PC-3 (cell line): Measurements from ENCODE around the gene HEPHL1. TPM values are rescaled to one million over a fixed set of nuclear protein-coding genes. Genes with fewer than 3 reads are reported as not detected.

Experiments
- ATAC-seq: fragments of 200-7000 bp; cut with Tn5 transposase; 2 replicates; pipeline ENCODE4 v1.9.1; 2020; ENCODE audit warnings: mild to moderate bottlenecking, moderate library complexity
- BruUV-seq: library from RNA; stranded (reverse); fragments of 400-500 nt; replicated peaks from 2 replicates; lab custom pipeline; 2021; lab: Mats Ljungman, UMichigan
- CTCF ChIA-PET: fragments of 300-600 bp; sonication (Branson Sonifier 250); formaldehyde crosslinking; loops from one replicate; lab custom pipeline; 2022; ENCODE audit warnings: antibody characterized with exemption; lab: Charles Lee
- POLR2A ChIA-PET: fragments of 300-600 bp; sonication (Branson Sonifier 250); formaldehyde crosslinking; loops from one replicate; lab custom pipeline; 2022; ENCODE audit warnings: antibody characterized with exemption; ENCODE audit not compliant: unreplicated experiment; lab: Charles Lee
- DNase-seq: peaks from one replicate; pipeline ENCODE4 v3.0.0-alpha.2; 2015
- H2AFZ ChIP-seq: fragments of 300-600 bp; sonication (generic); 2 replicates; pipeline ENCODE4 v1.6.0; 2016; ENCODE audit warnings: antibody characterized with exemption, low read length
- H3F3A ChIP-seq: fragments of 300-600 bp; sonication (generic); one replicate; pipeline ENCODE4 v1.6.0; 2017; ENCODE audit warnings: antibody characterized with exemption, low read length, control low read depth, mild to moderate bottlenecking; ENCODE audit not compliant: unreplicated experiment
- H3K27ac ChIP-seq: fragments of 300-600 bp; sonication (generic); 2 replicates; pipeline ENCODE4 v1.5.1; 2016; ENCODE audit warnings: mild to moderate bottlenecking, low read length
- H3K27me3 ChIP-seq: fragments of 300-600 bp; sonication (generic); 2 replicates; pipeline ENCODE4 v1.6.1; 2016; ENCODE audit warnings: low read length, mixed read lengths
- H3K36me3 ChIP-seq: fragments of 300-600 bp; sonication (generic); 2 replicates; pipeline ENCODE4 v1.6.1; 2016; ENCODE audit warnings: low read depth, mixed run types, low read length, mixed read lengths
- H3K4me1 ChIP-seq: fragments of 300-600 bp; sonication (generic); 2 replicates; pipeline ENCODE4 v1.5.1; 2016; ENCODE audit warnings: low read length; ENCODE audit not compliant: insufficient read depth
- H3K4me2 ChIP-seq: fragments of 300-600 bp; sonication (generic); 2 replicates; pipeline ENCODE4 v1.6.0; 2016; ENCODE audit warnings: low read length
- H3K4me3 ChIP-seq: fragments of 300-600 bp; sonication (generic); 2 replicates; pipeline ENCODE4 v1.5.1; 2016; ENCODE audit warnings: mild to moderate bottlenecking, low read length, mixed read lengths
- H3K79me2 ChIP-seq: fragments of 300-600 bp; sonication (generic); 2 replicates; pipeline ENCODE4 v1.6.1; 2017; ENCODE audit warnings: low read length, mixed read lengths
- H3K9ac ChIP-seq: fragments of 300-600 bp; sonication (generic); 2 replicates; pipeline ENCODE4 v1.6.0; 2016; ENCODE audit warnings: mild to moderate bottlenecking, low read length
- H3K9me2 ChIP-seq: fragments of 300-600 bp; sonication (generic); replicated peaks from 2 replicates; pipeline ENCODE4 v1.6.1; 2016; ENCODE audit warnings: mixed run types, low read length, mixed read lengths
- H3K9me3 ChIP-seq: fragments of 300-600 bp; sonication (generic); 2 replicates; pipeline ENCODE4 v1.6.1; 2016; ENCODE audit warnings: low read length, mixed read lengths
- H4K20me1 ChIP-seq: fragments of 300-600 bp; sonication (generic); 2 replicates; pipeline ENCODE4 v1.6.1; 2016; ENCODE audit warnings: low read length, mixed read lengths
- EZH2 ChIP-seq: fragments of 300-600 bp; sonication (generic); IDR thresholded peaks from one replicate; pipeline ENCODE4 v1.6.1; 2017; ENCODE audit warnings: antibody characterized with exemption, mild to moderate bottlenecking, low read length; ENCODE audit not compliant: unreplicated experiment
- EZH2phosphoT487 ChIP-seq: fragments of 300-600 bp; sonication (generic); IDR thresholded peaks from 2 replicates; pipeline ENCODE4 v1.6.1; 2018; ENCODE audit warnings: mild to moderate bottlenecking, antibody characterized with exemption, low read length, borderline replicate concordance
- intact Hi-C: fragments of 100-400 bp; cut with micrococcal nuclease; formaldehyde crosslinking; loops from 2 replicates; pipeline ENCODE4 v1.9.0; 2023
- total RNA-seq: library from RNA; depleted of rRNA; stranded (reverse); fragments of >200 nt; gene quantifications from 2 replicates; pipeline ENCODE4 v1.2.3, GENCODE V29; 2014
- TF ChIP-seq, protein P1 (sequence below): fragments of 300-600 bp; sonication (generic); conservative IDR thresholded peaks from 2 replicates; pipeline ENCODE4 v1.5.1; 2017; ENCODE audit warnings: antibody characterized with exemption, low read depth, mild to moderate bottlenecking, low read length

Gene HEPHL1
- total RNA-seq, 1 experiment from 2014 or later = 4.4 TPM

DNA sequence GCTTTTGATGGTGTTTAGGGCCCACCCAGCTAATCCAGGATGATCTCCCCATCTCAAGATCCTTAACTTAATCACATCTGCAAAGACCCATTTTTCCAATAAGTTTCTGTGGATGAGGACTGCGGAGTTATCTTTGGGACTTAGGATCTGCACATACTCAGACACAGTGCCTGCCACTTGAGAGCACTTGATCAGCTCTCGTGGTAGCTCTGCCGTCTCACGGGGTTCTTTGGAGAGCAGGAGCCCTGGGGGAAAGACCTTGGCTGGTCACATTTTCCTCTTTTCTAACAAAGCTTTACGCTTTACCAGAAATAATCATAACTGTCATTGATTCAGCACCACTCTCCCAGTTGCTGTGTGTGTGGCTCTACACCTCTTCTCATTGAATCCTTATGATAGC lies 6.1 kb downstream of the HEPHL1 start:
- no peaks in the 10 kb centered on the region for H3K9me2 ChIP-seq
- no peaks in the 10 kb centered on the region for H3K9me3 ChIP-seq
- H3K9ac ChIP-seq = no peak overlapping the region
- H4K20me1 ChIP-seq = no peaks in the 10 kb centered on the region
- H3K36me3 ChIP-seq = no peaks in the 10 kb centered on the region
- peaks cover 28% of the 10 kb centered on the region for H3K4me1 ChIP-seq
- ATAC-seq (no peak), DNase-seq (no peak)
- no peak overlapping the region for H3K27ac ChIP-seq
- ChIA-PET CTCF (no interaction called here), POLR2A (no interaction called here)
- no peaks in the 10 kb centered on the region for H3F3A ChIP-seq
- TF ChIP-seq EZH2phosphoT487 (no peak), EZH2 (no peak)
- TF ChIP-seq, protein P1, sequence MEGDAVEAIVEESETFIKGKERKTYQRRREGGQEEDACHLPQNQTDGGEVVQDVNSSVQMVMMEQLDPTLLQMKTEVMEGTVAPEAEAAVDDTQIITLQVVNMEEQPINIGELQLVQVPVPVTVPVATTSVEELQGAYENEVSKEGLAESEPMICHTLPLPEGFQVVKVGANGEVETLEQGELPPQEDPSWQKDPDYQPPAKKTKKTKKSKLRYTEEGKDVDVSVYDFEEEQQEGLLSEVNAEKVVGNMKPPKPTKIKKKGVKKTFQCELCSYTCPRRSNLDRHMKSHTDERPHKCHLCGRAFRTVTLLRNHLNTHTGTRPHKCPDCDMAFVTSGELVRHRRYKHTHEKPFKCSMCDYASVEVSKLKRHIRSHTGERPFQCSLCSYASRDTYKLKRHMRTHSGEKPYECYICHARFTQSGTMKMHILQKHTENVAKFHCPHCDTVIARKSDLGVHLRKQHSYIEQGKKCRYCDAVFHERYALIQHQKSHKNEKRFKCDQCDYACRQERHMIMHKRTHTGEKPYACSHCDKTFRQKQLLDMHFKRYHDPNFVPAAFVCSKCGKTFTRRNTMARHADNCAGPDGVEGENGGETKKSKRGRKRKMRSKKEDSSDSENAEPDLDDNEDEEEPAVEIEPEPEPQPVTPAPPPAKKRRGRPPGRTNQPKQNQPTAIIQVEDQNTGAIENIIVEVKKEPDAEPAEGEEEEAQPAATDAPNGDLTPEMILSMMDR = no peak
- intact Hi-C loops = no loop called here
- no TSS peak for BruUV-seq
- no peaks in the 10 kb centered on the region for H3K27me3 ChIP-seq
- no peaks in the 10 kb centered on the region for H3K79me2 ChIP-seq
- H3K4me2 ChIP-seq = no peak overlapping the region
- H2AFZ ChIP-seq = no peak overlapping the region
- H3K4me3 ChIP-seq = no peak overlapping the region

DNA sequence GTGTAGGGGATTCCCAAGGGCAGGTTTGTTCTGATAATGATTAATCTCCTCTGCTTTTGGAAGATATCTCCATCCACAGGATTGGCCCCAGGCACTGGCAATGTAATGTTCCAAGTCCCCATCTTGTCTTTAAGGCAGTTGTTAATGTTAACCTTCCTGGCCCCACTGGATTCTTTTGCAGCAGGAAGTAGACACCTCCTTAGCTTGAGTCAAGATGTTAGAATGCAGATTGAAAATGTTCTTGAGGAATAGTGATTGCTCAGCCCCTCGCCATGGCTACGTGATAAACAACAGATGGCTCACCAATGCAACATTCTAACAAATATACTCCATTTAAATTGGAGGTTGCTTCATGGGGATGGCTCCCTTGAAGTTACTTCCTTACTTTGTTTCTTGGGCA lies 7.3 kb downstream of the HEPHL1 start:
- intact Hi-C loops = no loop called here
- TF ChIP-seq, protein P1 = no peak
- TF ChIP-seq EZH2phosphoT487 (no peak), EZH2 (no peak)
- Histone ChIP-seq H3K79me2 (no peaks in the 10 kb centered on the region), H3K4me1 (peaks cover 20% of the 10 kb centered on the region), H3K4me3 (no peak overlapping the region), H3K9me3 (no peaks in the 10 kb centered on the region), H3K9me2 (no peaks in the 10 kb centered on the region), H3K27ac (peak overlapping the region; percentile 57), H3K4me2 (peak overlapping the region; percentile 7; the same call in 1 of the 2 replicates), H4K20me1 (no peaks in the 10 kb centered on the region), H2AFZ (no peak overlapping the region), H3K9ac (no peak overlapping the region), H3F3A (no peaks in the 10 kb centered on the region), H3K36me3 (no peaks in the 10 kb centered on the region), H3K27me3 (no peaks in the 10 kb centered on the region)
- ChIA-PET POLR2A (no interaction called here), CTCF (no interaction called here)
- DNase-seq (peak; percentile 86), ATAC-seq (peak; percentile 72)
- no TSS peak for BruUV-seq

DNA sequence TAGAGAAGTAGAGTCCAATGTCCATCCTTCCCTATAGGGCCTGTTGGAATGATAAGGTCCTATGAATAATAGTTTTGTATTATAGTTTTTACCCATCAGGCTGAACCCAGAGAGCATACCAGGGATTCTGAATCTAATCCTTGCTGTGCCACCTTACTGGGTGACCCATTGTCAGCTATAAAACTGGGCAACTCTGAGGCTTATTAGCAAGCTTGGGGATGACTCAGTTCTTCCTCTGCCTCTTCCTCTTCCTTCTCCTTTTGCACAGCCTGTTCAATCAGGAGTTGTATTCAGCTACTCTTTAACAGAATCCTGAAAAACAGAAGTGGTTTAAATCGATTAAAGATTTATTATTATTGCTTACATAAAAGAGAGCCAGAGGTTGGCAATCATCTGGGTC lies 8.9 kb downstream of the HEPHL1 start:
- ChIA-PET POLR2A (no interaction called here), CTCF (no interaction called here)
- H3K9ac ChIP-seq = no peak overlapping the region
- DNase-seq (peak; percentile 57), ATAC-seq (peak; percentile 29; the same call in 1 of the 2 replicates)
- no peak overlapping the region for H3K4me2 ChIP-seq
- TF ChIP-seq, protein P1 = no peak
- TF ChIP-seq EZH2 (no peak), EZH2phosphoT487 (no peak)
- intact Hi-C loops = no loop called here
- H3K9me3 ChIP-seq = no peaks in the 10 kb centered on the region
- H2AFZ ChIP-seq = no peak overlapping the region
- H3K4me3 ChIP-seq = no peak overlapping the region
- no peaks in the 10 kb centered on the region for H3K27me3 ChIP-seq
- H3K27ac ChIP-seq = no peak overlapping the region
- H3F3A ChIP-seq = no peaks in the 10 kb centered on the region
- no TSS peak for BruUV-seq
- H3K36me3 ChIP-seq = no peaks in the 10 kb centered on the region
- H3K4me1 ChIP-seq = peaks cover 28% of the 10 kb centered on the region
- H4K20me1 ChIP-seq = no peaks in the 10 kb centered on the region
- no peaks in the 10 kb centered on the region for H3K79me2 ChIP-seq
- H3K9me2 ChIP-seq = no peaks in the 10 kb centered on the region
